Superior temporal gyrus (tissue), 1 donor: ENCODE data around the gene DNPEP.

ENCODE experiments used
- DNase-seq: peaks from one replicate; pipeline ENCODE4 v3.0.0-alpha.2; 2016; ENCODE audit errors: extremely low spot score

Gene DNPEP

GRCh38 chr2:219387306-219388120, at the start of gene DNPEP:
Gene DNPEP (minus strand): TSS chr2:219387912. CDS start chr2:219387794, 118 bp downstream.
- peak; percentile 82 for DNase-seq

- no peak for DNase-seq
Measured at GRCh38 chr2:219437141-219437540, 49.4 kb upstream of the DNPEP start.

- DNase-seq, result no peak
Measured at GRCh38 chr2:219436491-219436890, 48.8 kb upstream of the DNPEP start.

- no peak for DNase-seq
Measured at GRCh38 chr2:219435701-219436100, 48.0 kb upstream of the DNPEP start.

GRCh38 chr2:219434718-219435525, 47.2 kb upstream of the DNPEP start, which contains the start of gene SPEG:
Gene SPEG (plus strand): TSS chr2:219434843. CDS start chr2:219434978, 135 bp downstream.
- no peak for DNase-seq

GRCh38 chr2:219434468-219434717, 46.7 kb upstream of the DNPEP start:
- DNase-seq, result no peak

- no peak for DNase-seq
Measured at GRCh38 chr2:219433666-219434467, 46.2 kb upstream of the DNPEP start.

- no peak for DNase-seq
Measured at GRCh38 chr2:219430633-219431615, 43.2 kb upstream of the DNPEP start.

GRCh38 chr2:219429958-219430606, 42.4 kb upstream of the DNPEP start:
- no peak for DNase-seq

GRCh38 chr2:219428469-219428868, 40.8 kb upstream of the DNPEP start:
- no peak for DNase-seq

- DNase-seq, result no peak
Measured at GRCh38 chr2:219426534-219427136, 38.9 kb upstream of the DNPEP start.

GRCh38 chr2:219426068-219426443, 38.3 kb upstream of the DNPEP start:
- DNase-seq, result no peak

GRCh38 chr2:219425238-219426067, 37.7 kb upstream of the DNPEP start:
- no peak for DNase-seq

- DNase-seq, result no peak
Measured at GRCh38 chr2:219423652-219424377, 36.1 kb upstream of the DNPEP start.

- no peak for DNase-seq
Measured at GRCh38 chr2:219422952-219423534, 35.3 kb upstream of the DNPEP start.

- no peak for DNase-seq
Measured at GRCh38 chr2:219421323-219421722, 33.6 kb upstream of the DNPEP start.

GRCh38 chr2:219420687-219421086, 33.0 kb upstream of the DNPEP start:
- no peak for DNase-seq
